A549 (cell line): ENCODE results near the gene GTPBP3. TPM values are rescaled to one million over a fixed set of nuclear protein-coding genes. Genes with fewer than 3 reads are reported as not detected.

Experiments used
- ATAC-seq, 2 experiments: fragments of 200-7000 bp in 1 of 2; fragments of >200 bp in 1 of 2; cut with Nextera tagmentation in 1 of 2; cut with Tn5 transposase in 1 of 2; 3 replicates each; pipeline versions ENCODE4 v1.8.0 to v1.9.1; 2018 to 2020; ENCODE audit warnings: mild to moderate bottlenecking in 1 of 2, moderate library complexity in 1 of 2
- CTCF ChIA-PET: fragments of 300-600 bp; sonication (Branson Sonifier 250); formaldehyde crosslinking; extraction: SDS; loops from one replicate; lab custom pipeline; 2021; ENCODE audit warnings: antibody characterized with exemption, inconsistent platforms; lab: Yijun Ruan, JAX
- POLR2A ChIA-PET: fragments of 350-600 bp; formaldehyde crosslinking; extraction: SDS; loops from one replicate; lab custom pipeline; 2021; ENCODE audit warnings: antibody characterized with exemption, inconsistent platforms; lab: Yijun Ruan, JAX
- DNase-seq, 2 experiments: peaks; one replicate each; pipeline versions ENCODE4 v3.0.0 to v3.0.0-alpha.2; 2011 to 2016; ENCODE audit warnings: low read depth in 1 of 2, low spot score in 1 of 2
- FAIRE-seq: peaks from 2 replicates; lab custom pipeline; 2011; peaks lifted over from hg19 to GRCh38; lab: Jason Lieb, UNC
- H3K27ac ChIP-seq, 2 experiments: fragments of >200 bp; sonication (Bioruptor Twin); formaldehyde crosslinking; 3 replicates each; pipeline ENCODE4 v1.5.1; 2016 to 2017
- H3K4me1 ChIP-seq: fragments of >200 bp; sonication (Bioruptor Twin); formaldehyde crosslinking; 3 replicates; pipeline ENCODE4 v1.6.1; 2016
- H3K4me2 ChIP-seq: fragments of >200 bp; sonication (Bioruptor Twin); formaldehyde crosslinking; 3 replicates; pipeline ENCODE4 v1.6.1; 2016
- H3K4me3 ChIP-seq: fragments of >200 bp; sonication (Bioruptor Twin); formaldehyde crosslinking; 3 replicates; pipeline ENCODE4 v1.5.1; 2016
- H3K9me3 ChIP-seq: fragments of >200 bp; sonication (Bioruptor Twin); formaldehyde crosslinking; 3 replicates; pipeline ENCODE4 v1.6.1; 2016
- CBX8 ChIP-seq: fragments of 200-600 bp; sonication (generic); IDR thresholded peaks from 2 replicates; pipeline ENCODE4 v1.6.1; 2016
- EP300 ChIP-seq, 2 experiments: fragments of >200 bp; sonication (Bioruptor Twin); formaldehyde crosslinking; IDR thresholded peaks; 2 replicates in 1 of 2; 3 replicates in 1 of 2; pipeline ENCODE4 v1.6.1; 2016 to 2017
- ESRRA ChIP-seq: fragments of 150-350 bp; IDR thresholded peaks from 2 replicates; pipeline ENCODE4 v1.6.1; 2014; ENCODE audit warnings: mild to moderate bottlenecking, low read length, borderline replicate concordance
- FOSL2 ChIP-seq, 2 experiments: fragments of 450-650 bp in 1 of 2; fragments of >200 bp in 1 of 2; sonication (Bioruptor Twin) in 1 of 2; formaldehyde crosslinking; IDR thresholded peaks; 2 replicates each; pipeline versions ENCODE4 v1.5.0 to v1.6.1; 2016 to 2020; ENCODE audit warnings: mild to moderate bottlenecking in 1 of 2, moderate library complexity in 1 of 2
- HEYL ChIP-seq: fragments of 250-450 bp; sonication (Bioruptor Pico); IDR thresholded peaks from 2 replicates; pipeline ENCODE4 v1.8.0; 2021; ENCODE audit warnings: mild to moderate bottlenecking, moderate library complexity
- HOXA7 ChIP-seq: fragments of 250-450 bp; sonication (Bioruptor Pico); IDR thresholded peaks from 2 replicates; pipeline ENCODE4 v1.5.0; 2020; ENCODE audit warnings: mild to moderate bottlenecking, moderate library complexity
- JUN ChIP-seq, 2 experiments: fragments of >200 bp; sonication (Bioruptor Twin); formaldehyde crosslinking; IDR thresholded peaks; 2 replicates in 1 of 2; 3 replicates in 1 of 2; pipeline ENCODE4 v1.6.1; 2016 to 2017
- NPAS2 ChIP-seq: fragments of 250-450 bp; sonication (Bioruptor Pico); IDR thresholded peaks from 2 replicates; pipeline ENCODE4 v1.8.0; 2022; ENCODE audit warnings: mild to moderate bottlenecking, moderate library complexity, borderline replicate concordance
- NR3C1 ChIP-seq: fragments of >200 bp; sonication (Bioruptor Twin); formaldehyde crosslinking; IDR thresholded peaks from 3 replicates; pipeline ENCODE4 v1.6.1; 2017
- POLR2AphosphoS2 ChIP-seq: conservative IDR thresholded peaks from 2 replicates; pipeline ENCODE4 v1.6.1; 2012; ENCODE audit warnings: low read length, improper control_type of control experiment, inconsistent platforms
- TFCP2L1 ChIP-seq: fragments of 250-450 bp; sonication (Bioruptor Pico); IDR thresholded peaks from 2 replicates; pipeline ENCODE4 v1.5.0; 2021; ENCODE audit warnings: mild to moderate bottlenecking
- ZFP36 ChIP-seq: fragments of 450-650 bp; IDR thresholded peaks from 2 replicates; pipeline ENCODE4 v1.6.1; 2014; ENCODE audit warnings: borderline replicate concordance; ENCODE audit not compliant: partially characterized antibody
- ZSCAN20 ChIP-seq: fragments of 250-450 bp; sonication (Bioruptor Pico); IDR thresholded peaks from 2 replicates; pipeline ENCODE4 v1.8.0; 2022; ENCODE audit warnings: mild to moderate bottlenecking, moderate library complexity
- WGBS: methylation state at CpG from one replicate; pipeline ENCODE4 v1.1.6; 2017; ENCODE audit errors: missing lambda C conversion rate; 5-methylcytosine and 5-hydroxymethylcytosine counted together
- polyA plus RNA-seq, 4 experiments: library from polyadenylated mRNA; depleted of rRNA in 3 of 4; stranded (reverse); fragments of >200 nt; fragmentation: RNase III in 1 of 4; extraction: RNeasy Plus Mini Kit Qiagen cat#74134 plus additional on column Dnase treatment in 1 of 4; gene quantifications; 2 replicates in 3 of 4; 3 replicates in 1 of 4; pipeline ENCODE4 v1.2.3, GENCODE V29; 2011 to 2017
- TF ChIP-seq, protein P1 (sequence below): fragments of 250-450 bp; sonication (Bioruptor Pico); IDR thresholded peaks from 2 replicates; pipeline ENCODE4 v1.5.0; 2020; ENCODE audit warnings: low read depth, mild to moderate bottlenecking, moderate library complexity
- TF ChIP-seq, protein P2 (sequence below): fragments of >200 bp; sonication (Bioruptor Twin); formaldehyde crosslinking; IDR thresholded peaks from 3 replicates; pipeline ENCODE4 v1.6.1; 2016
- TF ChIP-seq, protein P3 (sequence below): fragments of >200 bp; sonication (Bioruptor Twin); formaldehyde crosslinking; IDR thresholded peaks from 2 replicates; pipeline ENCODE4 v1.6.1; 2016

Gene GTPBP3
- polyA plus RNA-seq, 2 of the 4 experiments (the other 2 are of a cell fraction): 10.6 to 19.3 TPM

DNA sequence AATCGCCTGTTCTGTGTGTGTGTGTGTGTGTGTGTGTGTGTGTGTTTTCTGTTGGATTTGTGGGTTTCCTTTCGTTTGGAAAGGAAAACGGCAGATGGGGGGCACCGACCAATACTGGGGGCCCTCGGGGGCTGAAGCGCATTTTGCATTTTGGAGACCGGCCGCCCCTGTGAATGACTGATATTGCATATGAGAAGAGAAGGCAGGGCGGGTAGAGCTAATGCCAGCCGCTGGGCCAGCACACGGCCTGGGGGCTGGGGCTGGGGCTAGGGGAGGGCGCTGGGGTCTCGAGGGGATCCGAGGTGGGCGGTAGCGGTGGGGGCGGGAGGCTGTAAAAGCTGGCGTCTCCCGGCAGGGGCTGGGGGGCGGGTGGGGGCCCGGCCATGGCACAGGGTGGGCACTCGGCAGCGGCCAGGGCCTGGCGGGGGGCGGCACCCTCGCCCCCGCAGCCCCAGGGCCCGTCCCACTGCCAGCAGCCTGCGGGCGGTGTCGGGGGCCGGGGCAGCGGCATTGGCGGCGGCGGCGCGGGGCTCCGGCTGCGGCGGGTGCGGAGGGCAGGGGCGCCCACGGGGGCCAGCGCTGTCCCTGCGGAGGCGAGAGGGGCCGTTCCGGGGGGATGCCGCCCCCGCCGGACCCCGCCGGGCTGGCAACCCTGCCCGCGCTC is 13.9 kb upstream of the GTPBP3 start:
- Histone ChIP-seq H3K4me3 (no peak overlapping the region), H3K4me2 (no peak overlapping the region), H3K27ac (no peak overlapping the region), H3K4me1 (no peaks in the 10 kb centered on the region), H3K9me3 (no peaks in the 10 kb centered on the region)
- ChIA-PET CTCF (no interaction called here), POLR2A (no interaction called here)
- DNase-seq (no peak), FAIRE-seq (no peak), ATAC-seq (no peak)
- 87% methylated on average over 11 of the region's 56 CpGs for WGBS
- no peak for TF ChIP-seq JUN (IDR thresholded peaks at IDR 0.05)
- TF ChIP-seq ESRRA: no peak
- no peak for TF ChIP-seq ZFP36
- no peak for TF ChIP-seq NPAS2 (CRISPR knock-in tag)
- no peak for TF ChIP-seq POLR2AphosphoS2
- TF ChIP-seq ZSCAN20 (CRISPR knock-in tag): no peak
- TF ChIP-seq CBX8: no peak

DNA sequence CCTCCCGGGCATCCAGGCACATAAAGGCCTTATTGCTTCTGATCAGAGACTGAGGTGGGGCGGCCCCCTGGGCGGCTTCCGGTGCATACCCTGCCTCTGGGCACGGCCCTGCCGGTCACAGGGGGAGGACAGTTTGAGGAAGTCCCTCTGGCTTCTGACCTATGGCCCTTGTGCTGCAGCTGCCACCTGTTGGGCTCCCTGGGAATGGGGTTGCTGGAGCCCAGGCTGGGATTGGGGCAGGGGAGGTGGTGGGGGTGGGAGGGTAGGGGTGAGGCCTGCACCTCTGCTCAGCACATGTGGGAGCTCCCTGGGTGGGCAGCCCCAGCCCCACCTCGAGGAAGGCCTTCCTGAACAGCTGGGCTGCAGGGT is 13.4 kb upstream of the GTPBP3 start:
- FAIRE-seq (no peak), DNase-seq (no peak), ATAC-seq (no peak)
- no peak overlapping the region for H3K4me2 ChIP-seq
- no peak overlapping the region for H3K4me3 ChIP-seq
- POLR2A ChIA-PET: no interaction called here
- TF ChIP-seq HEYL (CRISPR knock-in tag): no peak
- no peak for TF ChIP-seq FOSL2 (IDR thresholded peaks at IDR 0.05)
- TF ChIP-seq FOSL2 (CRISPR knock-in tag; IDR thresholded peaks at IDR 0.05): no peak
- TF ChIP-seq NPAS2 (CRISPR knock-in tag): no peak
- no peaks in the 10 kb centered on the region for H3K4me1 ChIP-seq
- no peaks in the 10 kb centered on the region for H3K9me3 ChIP-seq
- CTCF ChIA-PET: no interaction called here
- whole genome bisulfite sequencing: 80% methylated on average over 6 of the region's 7 CpGs
- H3K27ac ChIP-seq: no peak overlapping the region

DNA sequence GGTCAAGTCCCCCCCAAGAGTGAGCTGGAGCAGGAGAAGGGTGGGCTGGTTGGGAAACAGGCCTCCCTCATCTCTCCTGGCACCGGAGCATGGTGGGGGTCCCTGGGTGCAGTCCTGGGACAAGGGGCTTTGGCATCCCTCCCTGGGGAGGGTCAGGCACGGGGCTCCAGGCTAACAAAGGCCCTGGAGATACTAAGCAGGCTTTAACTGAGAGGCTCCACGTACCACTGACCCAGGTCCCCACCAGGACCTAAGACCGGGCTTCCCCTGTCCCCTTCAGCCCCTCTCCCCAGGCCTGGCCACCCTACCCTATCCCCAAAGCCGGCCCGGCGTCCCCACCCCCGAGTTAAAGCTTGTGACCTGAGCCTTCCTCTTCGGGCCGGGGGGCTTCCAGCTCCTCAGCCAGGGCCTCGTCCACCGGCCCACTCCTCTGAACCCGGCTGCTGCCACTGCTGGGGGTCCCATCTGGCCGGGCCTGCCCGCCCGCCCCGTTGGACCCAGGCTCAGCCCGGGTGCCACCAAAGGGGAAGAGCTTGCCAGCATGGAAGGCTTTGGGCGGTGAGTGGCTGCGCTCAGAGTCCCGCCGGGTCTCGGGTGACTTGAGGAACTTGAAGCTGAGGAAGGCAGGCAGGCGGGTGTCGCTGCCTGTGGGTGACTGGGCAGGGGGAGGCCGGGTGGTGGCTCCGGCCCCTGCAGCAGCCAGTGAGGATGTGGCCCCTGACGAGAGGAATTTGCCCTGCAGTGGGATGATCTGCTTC is 12.8 kb upstream of the GTPBP3 start:
- H3K4me1 ChIP-seq: no peaks in the 10 kb centered on the region
- H3K4me2 ChIP-seq: no peak overlapping the region
- WGBS: 93% methylated on average over 7 of the region's 28 CpGs
- H3K4me3 ChIP-seq: no peak overlapping the region
- POLR2A ChIA-PET: no interaction called here
- H3K27ac ChIP-seq: no peak overlapping the region
- no peaks in the 10 kb centered on the region for H3K9me3 ChIP-seq
- CTCF ChIA-PET: no interaction called here
- ATAC-seq: no peak
- no peak for FAIRE-seq
- TF ChIP-seq EP300 (IDR thresholded peaks at IDR 0.05) (no peak), NR3C1 (no peak), HEYL (CRISPR knock-in tag) (no peak), ESRRA (no peak), TFCP2L1 (CRISPR knock-in tag) (no peak), HOXA7 (CRISPR knock-in tag) (no peak)
- TF ChIP-seq, protein P1, sequence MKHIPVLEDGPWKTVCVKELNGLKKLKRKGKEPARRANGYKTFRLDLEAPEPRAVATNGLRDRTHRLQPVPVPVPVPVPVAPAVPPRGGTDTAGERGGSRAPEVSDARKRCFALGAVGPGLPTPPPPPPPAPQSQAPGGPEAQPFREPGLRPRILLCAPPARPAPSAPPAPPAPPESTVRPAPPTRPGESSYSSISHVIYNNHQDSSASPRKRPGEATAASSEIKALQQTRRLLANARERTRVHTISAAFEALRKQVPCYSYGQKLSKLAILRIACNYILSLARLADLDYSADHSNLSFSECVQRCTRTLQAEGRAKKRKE (CRISPR knock-in tag): no peak
- TF ChIP-seq, protein P2, sequence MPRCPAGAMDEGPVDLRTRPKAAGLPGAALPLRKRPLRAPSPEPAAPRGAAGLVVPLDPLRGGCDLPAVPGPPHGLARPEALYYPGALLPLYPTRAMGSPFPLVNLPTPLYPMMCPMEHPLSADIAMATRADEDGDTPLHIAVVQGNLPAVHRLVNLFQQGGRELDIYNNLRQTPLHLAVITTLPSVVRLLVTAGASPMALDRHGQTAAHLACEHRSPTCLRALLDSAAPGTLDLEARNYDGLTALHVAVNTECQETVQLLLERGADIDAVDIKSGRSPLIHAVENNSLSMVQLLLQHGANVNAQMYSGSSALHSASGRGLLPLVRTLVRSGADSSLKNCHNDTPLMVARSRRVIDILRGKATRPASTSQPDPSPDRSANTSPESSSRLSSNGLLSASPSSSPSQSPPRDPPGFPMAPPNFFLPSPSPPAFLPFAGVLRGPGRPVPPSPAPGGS: no peak
- TF ChIP-seq, protein P3, sequence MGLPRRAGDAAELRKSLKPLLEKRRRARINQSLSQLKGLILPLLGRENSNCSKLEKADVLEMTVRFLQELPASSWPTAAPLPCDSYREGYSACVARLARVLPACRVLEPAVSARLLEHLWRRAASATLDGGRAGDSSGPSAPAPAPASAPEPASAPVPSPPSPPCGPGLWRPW: no peak
- DNase-seq: no peak
